Measurements from ENCODE around the gene CADM1.

Gene CADM1

DNA sequence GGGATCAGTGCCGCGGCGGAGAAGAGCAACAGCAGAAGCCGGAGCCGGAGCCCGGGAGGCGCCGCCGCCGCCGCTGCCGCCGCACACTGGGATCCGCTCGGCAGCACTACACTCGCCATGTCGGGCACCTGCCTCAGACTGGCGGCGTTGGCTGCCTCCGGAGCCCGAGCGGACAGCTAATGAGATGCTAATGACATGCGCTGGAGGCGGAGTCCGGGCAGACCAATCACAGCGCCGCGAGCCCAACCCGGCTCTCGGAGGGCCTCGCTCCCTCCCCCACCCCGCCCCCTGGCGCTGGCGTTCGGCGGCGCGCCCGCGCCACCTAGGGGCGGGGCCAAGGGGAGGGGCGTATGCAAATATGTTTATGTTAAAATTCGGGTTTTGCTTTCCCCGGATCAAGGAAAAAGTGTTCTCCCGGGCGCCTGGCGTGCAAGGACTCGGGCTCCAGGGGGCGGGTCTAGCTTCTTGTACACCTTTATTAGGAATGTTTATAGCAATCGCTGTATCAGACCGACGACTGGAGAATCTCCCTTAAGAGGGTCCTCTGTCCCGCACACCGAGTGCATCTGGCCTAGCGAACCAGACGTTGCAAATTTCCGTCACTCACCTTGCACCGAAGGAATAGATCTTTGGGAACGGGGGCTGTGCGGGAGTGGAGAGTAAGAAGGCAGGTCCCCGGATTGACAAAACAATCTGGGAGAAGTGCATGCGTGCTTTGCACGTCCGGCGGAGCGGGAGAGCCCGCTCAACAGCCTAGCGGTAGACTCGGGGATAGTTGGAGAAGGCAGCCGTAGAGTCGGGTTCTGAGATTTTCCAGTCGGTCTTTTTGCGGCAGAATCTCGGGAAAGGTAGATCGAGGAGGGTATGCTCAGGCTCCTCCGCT is at the start of gene CADM1:
Gene CADM1, minus strand, starts transcription at position 140 of the 883 bp plus-strand sequence.
- DNase-seq (ENCODE audit: insufficient read length, low spot score), result no peak
- no peak for TF ChIP-seq POLR2A (IDR thresholded peaks at IDR 0.05; ENCODE audit: low read depth, low read length)
- no peak for FAIRE-seq

DNA sequence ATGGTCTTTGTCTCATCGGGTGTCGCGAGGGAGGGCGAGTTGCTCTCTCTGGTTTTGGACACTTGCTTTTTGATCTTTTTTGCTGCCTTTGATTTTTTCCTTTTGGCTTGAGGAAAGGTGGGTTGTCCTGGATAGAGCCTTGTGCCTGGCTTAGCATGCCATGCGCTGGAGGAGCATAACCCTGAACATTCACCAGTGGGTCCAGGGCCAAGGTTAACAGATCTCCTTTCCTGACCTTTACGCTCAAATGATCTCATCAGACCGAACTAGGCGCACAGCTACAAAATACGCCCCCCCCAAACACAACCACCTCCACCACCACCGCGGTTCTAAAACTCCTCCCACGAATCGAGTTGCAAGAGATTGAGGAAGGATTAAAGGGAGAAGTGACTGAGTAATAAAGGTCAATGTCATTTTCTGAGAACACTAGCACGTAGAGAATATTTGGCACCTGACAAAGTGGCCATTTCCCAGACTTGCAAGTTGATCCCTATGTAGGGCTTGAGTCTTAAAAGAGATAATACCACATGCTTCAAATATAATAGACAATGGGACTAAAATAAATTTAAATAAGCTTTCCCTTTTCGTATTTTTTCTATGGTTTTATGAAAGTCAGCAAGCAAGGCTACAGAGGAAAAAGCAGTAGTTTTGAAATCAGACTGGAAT is 48.7 kb upstream of the CADM1 start:
- no peak for FAIRE-seq
- no peak for DNase-seq (ENCODE audit: insufficient read length, low spot score)
- TF ChIP-seq POLR2A (IDR thresholded peaks at IDR 0.05; ENCODE audit: low read depth, low read length), result no peak

GRCh38 chr11:115552151-115552772 is 48.0 kb upstream of the CADM1 start:
- FAIRE-seq, result no peak
- no peak for DNase-seq (ENCODE audit: insufficient read length, low spot score)

DNA sequence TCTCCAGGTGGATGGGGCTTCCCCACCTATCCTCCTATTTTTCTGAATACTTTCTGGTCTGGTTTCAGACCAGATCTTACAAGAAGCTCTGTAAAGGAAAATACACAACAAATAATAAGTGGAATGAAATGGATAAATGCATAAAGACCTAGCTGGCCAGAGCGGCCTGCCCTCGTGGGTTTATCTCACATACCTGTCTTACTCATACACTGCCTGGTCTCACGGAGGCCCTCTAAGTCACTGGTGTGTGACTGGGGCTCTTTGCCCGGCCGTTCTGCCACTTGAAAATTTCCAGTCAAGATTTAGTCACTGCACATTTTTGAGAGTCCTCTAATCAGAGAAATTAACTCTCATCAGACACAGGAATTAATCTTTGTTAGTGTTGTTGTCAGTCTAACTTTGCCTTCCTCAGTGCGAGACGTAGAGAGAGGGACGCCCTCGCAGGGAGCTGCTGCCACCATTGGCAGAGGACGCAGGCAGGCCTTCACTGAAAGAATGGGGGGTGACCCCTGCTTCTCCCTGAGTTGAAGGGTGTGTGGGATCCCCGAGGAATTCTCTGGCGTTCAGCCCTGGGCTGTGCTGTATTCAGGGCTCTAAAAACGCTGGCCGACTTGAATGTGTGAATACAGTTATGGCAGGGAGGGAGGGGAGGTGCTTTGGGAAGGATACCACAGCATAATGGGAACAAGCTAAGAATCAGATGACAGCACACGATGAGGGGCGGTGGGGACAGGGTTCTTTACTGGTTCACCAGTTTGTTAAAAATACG is 46.3 kb upstream of the CADM1 start:
- DNase-seq (ENCODE audit: insufficient read length, low spot score) (no peak), FAIRE-seq (no peak)
- no peak for TF ChIP-seq POLR2A (IDR thresholded peaks at IDR 0.05; ENCODE audit: low read depth, low read length)

More at GRCh38 chr11:115552151-115552772, 48.0 kb upstream of the CADM1 start:
- TF ChIP-seq POLR2A (IDR thresholded peaks at IDR 0.05; ENCODE audit: low read depth, low read length), result no peak

GRCh38 chr11:115548878-115549528 is 44.8 kb upstream of the CADM1 start:
- DNase-seq (ENCODE audit: insufficient read length, low spot score) (no peak), FAIRE-seq (no peak)
- TF ChIP-seq POLR2A (IDR thresholded peaks at IDR 0.05; ENCODE audit: low read depth, low read length), result no peak

DNA sequence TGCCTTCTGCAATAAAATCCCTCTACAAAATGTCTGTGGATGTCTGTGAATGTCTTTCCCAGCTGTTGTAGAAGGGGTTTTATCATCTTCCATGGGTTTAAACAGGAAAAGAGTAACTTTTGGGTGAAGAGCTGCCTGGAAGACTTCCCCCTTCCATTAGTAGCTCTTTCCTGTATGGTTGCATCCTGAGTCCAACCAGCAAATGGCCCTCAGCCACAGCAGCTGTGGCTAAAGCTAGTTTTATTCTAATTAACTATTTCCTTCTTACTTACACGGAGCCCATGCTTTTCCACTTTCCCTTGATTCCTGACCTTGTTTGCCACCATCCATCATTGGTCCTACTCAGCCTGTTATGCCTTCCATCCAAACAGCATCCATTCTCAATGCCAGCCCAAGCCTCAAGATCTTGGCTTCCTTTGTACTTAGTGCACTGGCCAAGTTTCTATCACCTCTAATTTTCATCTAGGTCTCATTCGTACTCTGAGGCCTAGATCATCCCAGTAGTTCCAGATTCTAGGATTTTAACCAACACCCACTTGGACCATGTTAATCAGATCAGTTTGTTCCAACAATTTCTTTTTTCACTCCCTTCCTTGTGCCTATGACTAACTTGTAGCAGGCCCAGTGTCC is 41.5 kb upstream of the CADM1 start:
- FAIRE-seq (no peak), DNase-seq (ENCODE audit: insufficient read length, low spot score) (no peak)
- no peak for TF ChIP-seq POLR2A (IDR thresholded peaks at IDR 0.05; ENCODE audit: low read depth, low read length)

DNA sequence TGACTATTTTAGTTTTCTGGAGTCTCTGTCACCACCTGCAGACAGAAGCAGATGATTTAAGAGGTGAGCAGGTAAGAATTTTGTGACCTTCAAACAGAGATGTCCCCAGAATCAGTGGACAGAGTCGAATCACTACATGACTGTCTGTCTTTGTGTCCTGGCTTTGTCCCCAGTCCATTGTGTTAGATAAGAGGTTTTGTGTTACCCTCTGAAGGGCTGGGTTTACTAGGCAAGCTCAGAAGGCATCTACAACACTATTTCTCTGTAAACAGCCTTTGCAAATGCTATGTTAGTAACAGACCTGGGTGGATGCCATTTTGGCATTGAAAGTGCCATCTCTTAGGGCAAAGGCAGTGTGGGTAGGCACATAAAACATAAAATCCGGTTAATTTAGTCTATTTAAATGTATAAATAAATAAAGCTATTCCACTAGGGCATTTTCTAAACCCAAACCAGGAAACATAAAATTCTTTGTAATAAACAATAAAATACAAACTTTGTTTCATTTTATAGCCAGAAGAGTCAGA is 40.3 kb upstream of the CADM1 start:
- FAIRE-seq (no peak), DNase-seq (ENCODE audit: insufficient read length, low spot score) (no peak)
- TF ChIP-seq POLR2A (IDR thresholded peaks at IDR 0.05; ENCODE audit: low read depth, low read length), result no peak

GRCh38 chr11:115541518-115541917 is 37.3 kb upstream of the CADM1 start:
- FAIRE-seq (no peak), DNase-seq (ENCODE audit: insufficient read length, low spot score) (no peak)
- TF ChIP-seq POLR2A (IDR thresholded peaks at IDR 0.05; ENCODE audit: low read depth, low read length), result no peak

DNA sequence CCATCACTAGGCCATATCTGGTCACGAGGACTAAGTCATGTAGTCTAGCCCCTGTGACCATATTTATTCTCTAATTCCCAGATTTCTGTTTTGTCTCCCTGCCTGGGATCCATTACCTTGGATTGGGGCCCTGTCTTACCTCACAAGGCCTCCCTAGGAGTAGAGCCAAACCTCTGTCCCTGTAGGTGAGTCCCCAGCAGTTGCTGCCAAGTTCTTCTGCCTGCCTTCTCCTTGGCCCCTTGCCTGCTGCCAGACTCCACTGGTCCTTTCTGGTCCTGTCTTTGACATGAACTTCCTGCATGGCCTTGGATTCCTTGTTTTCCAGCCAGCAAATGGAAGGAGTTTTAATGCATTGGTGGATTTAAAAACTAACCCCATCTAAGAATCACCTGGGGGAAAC is 35.6 kb upstream of the CADM1 start:
- FAIRE-seq, result no peak

GRCh38 chr11:115535781-115536180 is 31.6 kb upstream of the CADM1 start:
- DNase-seq (ENCODE audit: insufficient read length, low spot score) (no peak), FAIRE-seq (no peak)
- TF ChIP-seq POLR2A (IDR thresholded peaks at IDR 0.05; ENCODE audit: low read depth, low read length), result no peak

More for the DNA sequence above, 35.6 kb upstream of the CADM1 start:
- no peak for DNase-seq (ENCODE audit: insufficient read length, low spot score)
- TF ChIP-seq POLR2A (IDR thresholded peaks at IDR 0.05; ENCODE audit: low read depth, low read length), result no peak

DNA sequence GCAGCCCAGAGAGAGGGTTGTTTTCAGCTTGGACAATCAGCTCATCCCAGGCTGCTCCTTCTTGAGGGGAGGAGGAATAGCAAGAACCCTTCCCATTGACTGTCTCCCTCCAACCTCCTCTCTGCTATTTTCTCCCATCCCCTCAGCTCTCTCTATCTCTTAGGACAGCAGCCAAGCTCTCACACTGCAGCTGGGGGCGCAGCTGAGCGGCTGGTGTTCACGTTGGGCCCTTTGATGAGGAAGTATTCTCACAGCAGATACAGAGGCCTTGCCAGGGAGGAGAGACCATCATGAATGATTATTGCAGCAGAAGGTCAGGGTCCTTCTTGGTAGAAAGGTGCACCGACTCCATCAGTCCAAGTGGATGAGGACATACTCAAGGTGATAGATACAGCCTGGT is 26.5 kb upstream of the CADM1 start:
- DNase-seq (ENCODE audit: insufficient read length, low spot score) (no peak), FAIRE-seq (no peak)
- no peak for TF ChIP-seq POLR2A (IDR thresholded peaks at IDR 0.05; ENCODE audit: low read depth, low read length)

- DNase-seq (ENCODE audit: insufficient read length, low spot score) (no peak), FAIRE-seq (no peak)
- TF ChIP-seq POLR2A (IDR thresholded peaks at IDR 0.05; ENCODE audit: low read depth, low read length), result no peak
Measured at GRCh38 chr11:115528225-115528624, 24.0 kb upstream of the CADM1 start.
